ENCODE measurements around the gene SVEP1. TPM values are rescaled to one million over a fixed set of nuclear protein-coding genes. Genes with fewer than 3 reads are reported as not detected.

Gene SVEP1
- total and polyA plus RNA-seq, 4 donors = 3.3 to 38.9 (median 19.6) TPM

DNA sequence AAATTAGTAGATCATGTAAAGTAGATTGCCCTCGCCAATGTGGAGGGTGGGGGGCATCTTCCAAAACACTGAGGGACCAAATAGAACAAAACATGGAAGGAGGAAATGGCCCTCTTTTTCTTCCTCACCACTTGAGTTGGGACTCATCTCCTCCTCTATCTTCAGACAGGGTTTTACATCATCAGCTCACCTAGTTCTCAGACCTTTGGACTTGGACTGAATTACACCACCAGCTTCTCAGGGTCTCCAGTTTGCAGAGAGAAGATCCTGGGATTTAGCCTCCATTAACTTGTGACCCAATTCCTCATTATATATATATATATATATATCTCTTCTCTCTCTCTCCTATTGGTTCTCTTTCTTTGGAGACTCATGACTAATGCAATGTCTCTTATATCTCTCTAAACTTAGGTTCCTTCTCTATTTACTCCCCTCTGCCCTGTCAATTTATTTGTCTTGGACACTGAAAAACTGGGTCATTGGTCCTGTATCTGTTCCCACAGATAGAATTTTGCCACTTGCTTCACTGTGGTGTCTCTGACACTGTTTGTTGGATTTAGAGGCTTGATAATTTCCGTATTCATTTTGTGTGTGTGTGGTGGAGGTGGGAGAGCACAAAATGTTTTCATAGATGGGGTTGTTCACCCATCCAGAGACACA, 187.6 kb downstream of the SVEP1 start:
- WGBS, 2 donors = 42 to 63% methylated on average over 2 of the region's 2 CpGs
- Histone ChIP-seq H3K4me1 (ENCODE audit: control insufficient read depth in 5 of 5, insufficient read depth in 5 of 5, low read length in 5 of 5) (no peaks in the 10 kb centered on the region), H3K27me3 (ENCODE audit: control insufficient read depth in 3 of 3, insufficient read depth in 3 of 3, low read length in 2 of 3) (no peaks in the 10 kb centered on the region), H3K4me3 (no peak overlapping the region), H3K27ac (ENCODE audit: low read depth in 1 of 2, low read length in 1 of 2) (no peak overlapping the region), H3K9ac (ENCODE audit: insufficient read depth in 1 of 2, low read length in 2 of 2) (no peak overlapping the region), H3K9me3 (ENCODE audit: control insufficient read depth in 4 of 4, insufficient read depth in 3 of 4, low read length in 3 of 4) (no peaks in the 10 kb centered on the region), H3K36me3 (ENCODE audit: control insufficient read depth in 4 of 4, insufficient read depth in 4 of 4, low read length in 4 of 4) (peaks cover 0 to 5% (median 2%) of the 10 kb centered on the region in 4 donors)
- TF ChIP-seq CTCF (IDR thresholded peaks at IDR 0.05; ENCODE audit: control extremely low read depth, extremely low read depth) = no peak
- ATAC-seq (ENCODE audit: insufficient read depth, low FRiP score) (no peak), DNase-seq (no peak)

DNA sequence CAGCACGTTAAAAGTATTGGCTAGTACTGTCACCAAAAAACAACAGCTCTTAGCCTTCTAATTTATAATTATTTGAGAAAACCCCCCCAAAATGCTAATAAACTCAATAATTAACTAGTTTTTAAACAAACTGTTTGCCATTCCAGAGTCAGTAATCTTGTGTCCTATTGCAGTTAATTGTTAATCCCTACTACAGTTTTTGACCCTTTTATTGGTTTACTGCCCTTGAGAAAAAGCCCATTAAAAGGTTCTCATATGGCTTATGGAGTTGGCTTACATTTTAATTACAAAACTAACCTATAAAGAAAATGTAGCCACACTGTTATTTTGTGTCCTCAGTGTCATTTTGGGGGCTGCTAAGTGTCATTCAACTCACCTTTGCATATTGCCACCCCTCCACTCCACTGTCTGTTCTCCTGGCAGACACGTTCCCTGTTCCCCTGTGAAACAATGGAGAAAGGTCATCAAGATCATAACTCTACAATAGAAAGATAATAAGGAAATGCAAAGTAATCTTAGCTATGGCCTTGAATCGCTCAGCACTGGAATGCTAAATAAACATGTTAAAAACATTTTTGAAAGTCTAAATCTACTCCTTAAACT, 190.3 kb downstream of the SVEP1 start:
- TF ChIP-seq CTCF (IDR thresholded peaks at IDR 0.05; ENCODE audit: control extremely low read depth, extremely low read depth) = no peak
- Histone ChIP-seq H3K36me3 (ENCODE audit: control insufficient read depth in 4 of 4, insufficient read depth in 4 of 4, low read length in 4 of 4) (peaks cover 0 to 19% (median 6%) of the 10 kb centered on the region in 4 donors), H3K27me3 (ENCODE audit: control insufficient read depth in 3 of 3, insufficient read depth in 3 of 3, low read length in 2 of 3) (no peaks in the 10 kb centered on the region), H3K9me3 (ENCODE audit: control insufficient read depth in 4 of 4, insufficient read depth in 3 of 4, low read length in 3 of 4) (no peaks in the 10 kb centered on the region), H3K27ac (ENCODE audit: low read depth in 1 of 2, low read length in 1 of 2) (no peak overlapping the region), H3K4me1 (ENCODE audit: control insufficient read depth in 5 of 5, insufficient read depth in 5 of 5, low read length in 5 of 5) (no peaks in the 10 kb centered on the region), H3K4me3 (no peak overlapping the region), H3K9ac (ENCODE audit: insufficient read depth in 1 of 2, low read length in 2 of 2) (no peak overlapping the region)
- ATAC-seq (ENCODE audit: insufficient read depth, low FRiP score) = no peak
- WGBS, 2 donors = 67 to 84% methylated on average over 3 of the region's 3 CpGs
- DNase-seq = no peak

GRCh38 chr9:110383491-110383890, 196.1 kb downstream of the SVEP1 start:
- no peaks in the 10 kb centered on the region for H3K27me3 ChIP-seq (ENCODE audit: control insufficient read depth in 3 of 3, insufficient read depth in 3 of 3, low read length in 2 of 3)
- DNase-seq (no peak), ATAC-seq (ENCODE audit: insufficient read depth, low FRiP score) (no peak)
- H3K9me3 ChIP-seq (ENCODE audit: control insufficient read depth in 4 of 4, insufficient read depth in 3 of 4, low read length in 3 of 4) = no peaks in the 10 kb centered on the region
- peaks cover 0 to 26% (median 4%) of the 10 kb centered on the region in 4 donors for H3K36me3 ChIP-seq (ENCODE audit: control insufficient read depth in 4 of 4, insufficient read depth in 4 of 4, low read length in 4 of 4)
- TF ChIP-seq CTCF (IDR thresholded peaks at IDR 0.05; ENCODE audit: control extremely low read depth, extremely low read depth) = no peak
- 93% methylated on average over 6 of the region's 6 CpGs for WGBS, 2 donors
- no peak overlapping the region for H3K27ac ChIP-seq (ENCODE audit: low read depth in 1 of 2, low read length in 1 of 2)
- no peak overlapping the region for H3K9ac ChIP-seq (ENCODE audit: insufficient read depth in 1 of 2, low read length in 2 of 2)
- no peak overlapping the region for H3K4me3 ChIP-seq
- H3K4me1 ChIP-seq (ENCODE audit: control insufficient read depth in 5 of 5, insufficient read depth in 5 of 5, low read length in 5 of 5) = no peaks in the 10 kb centered on the region

Data from lung (tissue), 12 donors.